Type B pancreatic cell (in vitro differentiated cells): ENCODE results near the gene ARMC5. TPM values are rescaled to one million over a fixed set of nuclear protein-coding genes. Genes with fewer than 3 reads are reported as not detected.

ENCODE experiments used
- DNase-seq: peaks from one replicate; pipeline ENCODE4 v3.0.0; 2021; ENCODE audit warnings: mixed read lengths; ENCODE audit not compliant: unreplicated experiment; ENCODE audit errors: extremely low spot score
- H3K27ac Mint-ChIP-seq: 2 replicates; pipeline ENCODE4 v1.8.0; 2021; ENCODE audit warnings: mild to moderate bottlenecking, mixed read lengths
- H3K27me3 Mint-ChIP-seq: 2 replicates; pipeline ENCODE4 v1.8.0; 2021; ENCODE audit warnings: mixed read lengths
- H3K36me3 Mint-ChIP-seq: 2 replicates; pipeline ENCODE4 v1.8.0; 2021; ENCODE audit warnings: mixed read lengths
- H3K4me1 Mint-ChIP-seq: one replicate; pipeline ENCODE4 v1.8.0; 2021; ENCODE audit warnings: mixed read lengths; ENCODE audit not compliant: unreplicated experiment
- H3K4me3 Mint-ChIP-seq: 2 replicates; pipeline ENCODE4 v1.8.0; 2021; ENCODE audit warnings: mild to moderate bottlenecking, mixed read lengths
- H3K9me3 Mint-ChIP-seq: 2 replicates; pipeline ENCODE4 v1.8.0; 2021; ENCODE audit warnings: mixed read lengths
- CTCF ChIP-seq: fragments of 200-600 bp; sonication (generic); conservative IDR thresholded peaks from 2 replicates; pipeline ENCODE4 v1.5.0; 2021; ENCODE audit warnings: antibody characterized with exemption, mild to moderate bottlenecking
- total RNA-seq: library from RNA; stranded (reverse); gene quantifications from 2 replicates; pipeline ENCODE4 v1.2.1, GENCODE V29; 2021; ENCODE audit warnings: low replicate concordance

The ARMC5 gene
- total RNA-seq, 1 donor from 2014 or later, result 11.1 TPM

- H3K4me3 Mint-ChIP-seq, result peak overlapping the region; percentile 39
- H3K36me3 Mint-ChIP-seq, result no peaks in the 10 kb centered on the region
- TF ChIP-seq CTCF, result peak; percentile 54
- DNase-seq, result no peak
- no peaks in the 10 kb centered on the region for H3K9me3 Mint-ChIP-seq
- H3K27ac Mint-ChIP-seq, result peak overlapping the region; percentile 71
- H3K4me1 Mint-ChIP-seq, result peaks cover 30% of the 10 kb centered on the region
- no peaks in the 10 kb centered on the region for H3K27me3 Mint-ChIP-seq
These were observed 3.5 kb upstream of the ARMC5 start for GRCh38 chr16:31455601-31456314.

GRCh38 chr16:31456988-31457360 lies 2.3 kb upstream of the ARMC5 start:
- no peak for DNase-seq
- no peaks in the 10 kb centered on the region for H3K9me3 Mint-ChIP-seq
- no peak for TF ChIP-seq CTCF
- peaks cover 29% of the 10 kb centered on the region for H3K4me1 Mint-ChIP-seq
- no peak overlapping the region for H3K27ac Mint-ChIP-seq
- peak overlapping the region; percentile 34 for H3K4me3 Mint-ChIP-seq
- no peaks in the 10 kb centered on the region for H3K27me3 Mint-ChIP-seq
- H3K36me3 Mint-ChIP-seq, result no peaks in the 10 kb centered on the region

- Mint-ChIP-seq H3K9me3 (no peaks in the 10 kb centered on the region), H3K4me3 (peak overlapping the region; percentile 89), H3K27me3 (no peaks in the 10 kb centered on the region), H3K27ac (peak overlapping the region; percentile 89), H3K4me1 (peaks cover 28% of the 10 kb centered on the region), H3K36me3 (no peaks in the 10 kb centered on the region)
- peak; percentile 52 for TF ChIP-seq CTCF
- DNase-seq, result no peak
These were observed 1.0 kb upstream of the ARMC5 start for GRCh38 chr16:31458073-31458843.

- Mint-ChIP-seq H3K4me1 (peaks cover 21% of the 10 kb centered on the region), H3K27ac (peak overlapping the region; percentile 89), H3K36me3 (no peaks in the 10 kb centered on the region), H3K4me3 (peak overlapping the region; percentile 89), H3K27me3 (no peaks in the 10 kb centered on the region), H3K9me3 (no peaks in the 10 kb centered on the region)
- no peak for TF ChIP-seq CTCF
- DNase-seq, result peak; percentile 100
These were observed 633 bp downstream of the ARMC5 start for GRCh38 chr16:31459687-31460581.

GRCh38 chr16:31460582-31461002 lies 1.3 kb downstream of the ARMC5 start:
- no peaks in the 10 kb centered on the region for H3K9me3 Mint-ChIP-seq
- H3K4me3 Mint-ChIP-seq, result peak overlapping the region; percentile 89
- no peaks in the 10 kb centered on the region for H3K27me3 Mint-ChIP-seq
- no peaks in the 10 kb centered on the region for H3K36me3 Mint-ChIP-seq
- peak overlapping the region; percentile 89 for H3K27ac Mint-ChIP-seq
- DNase-seq, result no peak
- peaks cover 16% of the 10 kb centered on the region for H3K4me1 Mint-ChIP-seq
- peak; percentile 78 for TF ChIP-seq CTCF
